Lung (tissue), 12 donors: ENCODE results near the gene NFIA. TPM values are rescaled to one million over a fixed set of nuclear protein-coding genes. Genes with fewer than 3 reads are reported as not detected.

Source experiments
- ATAC-seq: fragments of 200-7000 bp; cut with Tn5 transposase; one replicate; pipeline ENCODE4 v1.9.1; 2020; ENCODE audit warnings: moderate number of reproducible peaks; ENCODE audit not compliant: insufficient read depth, low FRiP score
- DNase-seq, 3 donors: peaks; one replicate each; pipeline ENCODE4 v3.0.0-alpha.2; 2013 to 2017
- H3K27ac ChIP-seq, 2 donors: one replicate each; pipeline ENCODE4 v1.5.1; 2013; ENCODE audit warnings: mild to moderate bottlenecking in 2 of 2, moderate library complexity in 2 of 2, control low read depth in 1 of 2, inconsistent platforms in 1 of 2, low read depth in 1 of 2, low read length in 1 of 2
- H3K27me3 ChIP-seq, 3 donors: one replicate each; pipeline ENCODE4 v1.5.1; 2013; ENCODE audit warnings: low read length in 2 of 3; ENCODE audit not compliant: control insufficient read depth in 3 of 3, insufficient read depth in 3 of 3
- H3K36me3 ChIP-seq, 4 donors: one replicate each; pipeline ENCODE4 v1.5.1; 2013; ENCODE audit warnings: low read length in 4 of 4, mild to moderate bottlenecking in 1 of 4, moderate library complexity in 1 of 4; ENCODE audit not compliant: control insufficient read depth in 4 of 4, insufficient read depth in 4 of 4
- H3K4me1 ChIP-seq, 5 donors: one replicate each; pipeline ENCODE4 v1.5.1; 2013; ENCODE audit warnings: low read length in 5 of 5, mild to moderate bottlenecking in 2 of 5, moderate library complexity in 1 of 5; ENCODE audit not compliant: control insufficient read depth in 5 of 5, insufficient read depth in 5 of 5
- H3K4me3 ChIP-seq: one replicate; pipeline ENCODE4 v1.5.1; 2013; ENCODE audit warnings: mild to moderate bottlenecking, control low read depth, moderate library complexity
- H3K9ac ChIP-seq, 2 donors: one replicate each; pipeline ENCODE4 v1.5.1; 2013; ENCODE audit warnings: low read length in 2 of 2, control low read depth in 1 of 2; ENCODE audit not compliant: insufficient read depth in 1 of 2
- H3K9me3 ChIP-seq, 4 donors: one replicate each; pipeline ENCODE4 v1.5.1; 2013; ENCODE audit warnings: low read length in 3 of 4, mild to moderate bottlenecking in 1 of 4, moderate library complexity in 1 of 4; ENCODE audit not compliant: control insufficient read depth in 4 of 4, insufficient read depth in 3 of 4
- CTCF ChIP-seq: IDR thresholded peaks from 2 replicates; pipeline ENCODE4 v1.5.1; 2012; ENCODE audit warnings: mild to moderate bottlenecking; ENCODE audit errors: control extremely low read depth, extremely low read depth
- WGBS, 2 donors: extraction: QIAGEN DNeasy Blood & Tissue Kit; methylation state at CpG; one replicate each; pipeline ENCODE4 v1.1.7; 2013; 5-methylcytosine and 5-hydroxymethylcytosine counted together
- polyA plus RNA-seq, 2 donors: library from polyadenylated mRNA; stranded (reverse); fragments of 200-250 nt; gene quantifications; one replicate each; pipeline ENCODE4 v1.2.1, GENCODE V29; 2013
- total RNA-seq, 2 donors: library from RNA; depleted of rRNA in 1 of 2; stranded (reverse); fragments of >200 nt in 1 of 2; gene quantifications; one replicate each; pipeline ENCODE4 v1.2.1, GENCODE V29; 2014 to 2021
- donor health status: control.
- donor health status: control.
- donor health status: Bipolar disorder and iron deficiency.
- donor health status: healthy.
- donor health status: DM: yes; HTN: yes; CAD: no.

The NFIA gene
- total and polyA plus RNA-seq, 4 donors = 3.0 to 63.4 (median 34.2) TPM

DNA sequence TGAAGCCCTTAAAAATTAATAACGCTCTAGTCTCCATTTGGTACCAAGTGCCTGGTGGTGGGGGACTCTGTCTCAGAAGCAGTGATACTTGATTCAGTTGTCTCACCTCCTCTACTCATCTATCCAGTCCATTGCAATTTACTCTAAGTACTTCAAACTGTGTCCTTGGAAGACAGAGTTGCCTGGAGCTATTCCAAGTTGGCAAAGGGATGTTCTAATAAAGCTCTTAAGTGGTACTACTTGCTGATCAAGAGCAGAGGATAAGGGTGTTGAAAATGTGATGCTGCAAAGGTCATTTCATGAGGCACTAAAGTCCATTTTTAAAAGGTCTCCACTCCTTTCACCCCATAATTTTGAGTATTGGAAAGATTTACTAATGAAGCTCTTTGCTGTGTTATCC lies 142.2 kb downstream of the NFIA start:
- ATAC-seq = no peak
- H3K27me3 ChIP-seq = no peaks in the 10 kb centered on the region

GRCh38 chr1:61225478-61225877 lies 143.1 kb downstream of the NFIA start:
- no peak for TF ChIP-seq CTCF
- no peak overlapping the region for H3K9ac ChIP-seq
- H3K27ac ChIP-seq = no peak overlapping the region
- peaks cover 2 to 32% (median 9%) of the 10 kb centered on the region in 5 donors for H3K4me1 ChIP-seq
- WGBS, 2 donors = 90 to 92% methylated on average over 9 of the region's 9 CpGs
- DNase-seq = no peak
- H3K36me3 ChIP-seq = no peaks in the 10 kb centered on the region
- no peaks in the 10 kb centered on the region for H3K9me3 ChIP-seq
- H3K27me3 ChIP-seq = no peaks in the 10 kb centered on the region
- ATAC-seq = no peak
- H3K4me3 ChIP-seq = no peak overlapping the region

More for the DNA sequence above, 142.2 kb downstream of the NFIA start:
- DNase-seq = peak in 2 of 3 donors; percentile 60 to 65
- WGBS, 2 donors = 79 to 88% methylated on average over 1 of the region's 1 CpG
- no peak overlapping the region for H3K9ac ChIP-seq
- H3K4me1 ChIP-seq = peaks cover 2 to 37% (median 15%) of the 10 kb centered on the region in 5 donors
- no peak for TF ChIP-seq CTCF
- H3K4me3 ChIP-seq = no peak overlapping the region
- H3K9me3 ChIP-seq = no peaks in the 10 kb centered on the region
- no peaks in the 10 kb centered on the region for H3K36me3 ChIP-seq
- H3K27ac ChIP-seq = no peak overlapping the region

GRCh38 chr1:61226791-61227567 lies 144.6 kb downstream of the NFIA start:
- H3K4me1 ChIP-seq = peaks cover 2 to 25% (median 9%) of the 10 kb centered on the region in 5 donors
- no peak for TF ChIP-seq CTCF
- peak overlapping the region in 1 of 2 donors; percentile 59 for H3K27ac ChIP-seq
- H3K27me3 ChIP-seq = no peaks in the 10 kb centered on the region
- no peaks in the 10 kb centered on the region for H3K36me3 ChIP-seq
- WGBS, 2 donors = 49 to 63% methylated on average over 12 of the region's 12 CpGs
- no peak for ATAC-seq
- H3K9ac ChIP-seq = peak overlapping the region in 1 of 2 donors; percentile 4
- H3K4me3 ChIP-seq = no peak overlapping the region
- no peak for DNase-seq
- H3K9me3 ChIP-seq = no peaks in the 10 kb centered on the region
